ENCODE measurements around the gene AOC2. TPM values are rescaled to one million over a fixed set of nuclear protein-coding genes. Genes with fewer than 3 reads are reported as not detected.

The AOC2 gene
- total RNA-seq, 4 donors from 2014 or later: 0.55 to 6.0 (median 1.1) TPM

GRCh38 chr17:42814633-42815399, 29.6 kb upstream of the AOC2 start:
- no peaks in the 10 kb centered on the region for H3K4me1 ChIP-seq
- in situ Hi-C loops (cut with MboI; ENCODE audit: low pct_ligation_motif_present in 1 of 4, low pct_unique_long_range_greater_than_20kb in 1 of 4, low sequenced_read_pairs in 3 of 4) (no loop called here), intact Hi-C loops (cut with DNase I; ENCODE audit: low total_unique reads) (no loop called here)
- no peak overlapping the region for H3K27ac ChIP-seq
- WGBS, 2 donors (ENCODE audit: low coverage in 1 of 2): 73% methylated on average over 8 of the region's 8 CpGs
- no peak for TF ChIP-seq POLR2AphosphoS5 (IDR thresholded peaks at IDR 0.05)
- no peaks in the 10 kb centered on the region for H3K9me3 ChIP-seq
- DNase-seq: no peak
- H3K27me3 ChIP-seq: no peaks in the 10 kb centered on the region
- peaks cover 0 to 83% (median 36%) of the 10 kb centered on the region in 4 donors for H3K36me3 ChIP-seq
- H3K4me3 ChIP-seq: no peak overlapping the region

DNA sequence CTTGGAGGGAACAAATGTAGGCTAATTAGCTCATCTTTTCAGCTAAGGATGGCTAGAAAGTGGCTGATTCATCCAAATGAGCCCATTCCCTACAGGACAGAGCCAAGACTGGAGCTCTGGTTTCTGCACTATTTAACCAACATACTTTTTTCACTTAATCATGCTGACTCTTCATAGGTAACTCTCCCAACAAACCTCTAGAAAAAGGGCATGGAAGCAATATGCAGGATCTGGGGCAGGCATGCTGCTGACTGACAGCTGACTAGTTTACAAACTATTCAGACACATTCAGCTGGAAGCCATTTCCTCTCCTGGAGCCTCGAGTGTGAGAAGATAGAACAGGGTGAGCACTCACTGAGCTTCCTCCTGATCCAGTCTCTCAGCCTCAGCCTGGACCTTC, 26.5 kb upstream of the AOC2 start:
- peaks cover 2 to 12% (median 5%) of the 10 kb centered on the region in 4 donors for H3K4me1 ChIP-seq
- no peaks in the 10 kb centered on the region for H3K27me3 ChIP-seq
- intact Hi-C loops (cut with DNase I; ENCODE audit: low total_unique reads): no loop called here
- no peaks in the 10 kb centered on the region for H3K9me3 ChIP-seq
- H3K4me3 ChIP-seq: no peak overlapping the region
- WGBS, 2 donors (ENCODE audit: low coverage in 1 of 2): 50 to 82% methylated on average over 1 of the region's 1 CpG
- H3K36me3 ChIP-seq: peaks cover 0 to 64% (median 25%) of the 10 kb centered on the region in 4 donors
- no peak overlapping the region for H3K27ac ChIP-seq
- DNase-seq: no peak
- in situ Hi-C loops (cut with MboI; ENCODE audit: low pct_ligation_motif_present in 1 of 4, low pct_unique_long_range_greater_than_20kb in 1 of 4, low sequenced_read_pairs in 3 of 4): no loop called here
- TF ChIP-seq POLR2AphosphoS5 (IDR thresholded peaks at IDR 0.05) (no peak), EP300 (IDR thresholded peaks at IDR 0.05; ENCODE audit: low read depth) (no peak), POLR2A (IDR thresholded peaks at IDR 0.05) (no peak)
- TF ChIP-seq, protein P1, sequence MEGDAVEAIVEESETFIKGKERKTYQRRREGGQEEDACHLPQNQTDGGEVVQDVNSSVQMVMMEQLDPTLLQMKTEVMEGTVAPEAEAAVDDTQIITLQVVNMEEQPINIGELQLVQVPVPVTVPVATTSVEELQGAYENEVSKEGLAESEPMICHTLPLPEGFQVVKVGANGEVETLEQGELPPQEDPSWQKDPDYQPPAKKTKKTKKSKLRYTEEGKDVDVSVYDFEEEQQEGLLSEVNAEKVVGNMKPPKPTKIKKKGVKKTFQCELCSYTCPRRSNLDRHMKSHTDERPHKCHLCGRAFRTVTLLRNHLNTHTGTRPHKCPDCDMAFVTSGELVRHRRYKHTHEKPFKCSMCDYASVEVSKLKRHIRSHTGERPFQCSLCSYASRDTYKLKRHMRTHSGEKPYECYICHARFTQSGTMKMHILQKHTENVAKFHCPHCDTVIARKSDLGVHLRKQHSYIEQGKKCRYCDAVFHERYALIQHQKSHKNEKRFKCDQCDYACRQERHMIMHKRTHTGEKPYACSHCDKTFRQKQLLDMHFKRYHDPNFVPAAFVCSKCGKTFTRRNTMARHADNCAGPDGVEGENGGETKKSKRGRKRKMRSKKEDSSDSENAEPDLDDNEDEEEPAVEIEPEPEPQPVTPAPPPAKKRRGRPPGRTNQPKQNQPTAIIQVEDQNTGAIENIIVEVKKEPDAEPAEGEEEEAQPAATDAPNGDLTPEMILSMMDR (IDR thresholded peaks at IDR 0.05): no peak

- no peak overlapping the region for H3K4me3 ChIP-seq
- H3K36me3 ChIP-seq: peaks cover 0 to 60% (median 23%) of the 10 kb centered on the region in 4 donors
- H3K4me1 ChIP-seq: peaks cover 8 to 18% (median 10%) of the 10 kb centered on the region in 4 donors
- in situ Hi-C loops (cut with MboI; ENCODE audit: low pct_ligation_motif_present in 1 of 4, low pct_unique_long_range_greater_than_20kb in 1 of 4, low sequenced_read_pairs in 3 of 4): no loop called here
- DNase-seq: no peak
- intact Hi-C loops (cut with DNase I; ENCODE audit: low total_unique reads): no loop called here
- no peaks in the 10 kb centered on the region for H3K9me3 ChIP-seq
- TF ChIP-seq POLR2AphosphoS5 (IDR thresholded peaks at IDR 0.05): no peak
- H3K27me3 ChIP-seq: no peaks in the 10 kb centered on the region
- no peak overlapping the region for H3K27ac ChIP-seq
- WGBS, 2 donors (ENCODE audit: low coverage in 1 of 2): 85 to 100% methylated on average over 1 to 5 of the region's 5 CpGs
Observed at GRCh38 chr17:42818379-42818778, 26.0 kb upstream of the AOC2 start.

DNA sequence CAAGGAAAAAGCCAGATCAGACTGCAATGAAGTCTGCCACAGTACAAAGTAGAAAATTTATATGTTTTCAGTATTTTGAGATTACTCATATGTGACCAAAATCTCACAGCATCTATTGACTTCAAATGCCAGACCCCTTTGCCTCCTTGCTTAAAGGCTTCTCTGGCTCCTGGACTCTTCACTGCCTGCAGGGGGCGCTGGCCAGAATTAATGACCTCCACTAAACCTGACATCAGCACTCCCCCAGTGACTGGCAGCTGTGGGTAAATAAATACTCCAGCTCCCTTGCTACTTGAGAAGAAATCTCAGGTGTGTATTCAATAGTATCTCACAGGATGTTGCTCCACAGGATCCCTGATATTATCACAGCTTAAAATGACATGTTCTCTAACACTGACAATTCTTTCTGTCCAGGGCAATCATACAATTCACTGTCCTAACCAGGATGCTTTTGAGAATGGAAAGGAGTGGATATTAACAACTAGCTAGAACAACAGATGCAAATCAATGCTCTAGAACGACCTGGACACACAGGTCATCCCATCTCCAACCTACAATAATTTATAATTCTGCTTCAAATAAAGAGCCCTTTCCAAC, 24.3 kb upstream of the AOC2 start:
- Histone ChIP-seq H3K4me1 (peaks cover 9 to 21% (median 12%) of the 10 kb centered on the region in 4 donors), H3K27me3 (no peaks in the 10 kb centered on the region), H3K36me3 (peaks cover 0 to 46% (median 22%) of the 10 kb centered on the region in 4 donors), H3K27ac (no peak overlapping the region), H3K9me3 (no peaks in the 10 kb centered on the region), H3K4me3 (no peak overlapping the region)
- in situ Hi-C loops (cut with MboI; ENCODE audit: low pct_ligation_motif_present in 1 of 4, low pct_unique_long_range_greater_than_20kb in 1 of 4, low sequenced_read_pairs in 3 of 4): no loop called here
- WGBS, 2 donors (ENCODE audit: low coverage in 1 of 2): 24 to 40% methylated on average over 2 of the region's 2 CpGs
- intact Hi-C loops (cut with DNase I; ENCODE audit: low total_unique reads): no loop called here
- TF ChIP-seq, protein P1 (IDR thresholded peaks at IDR 0.05): peak; percentile 55 to 67 (median 64)
- TF ChIP-seq POLR2AphosphoS5 (IDR thresholded peaks at IDR 0.05): no peak
- TF ChIP-seq POLR2A (IDR thresholded peaks at IDR 0.05): no peak
- DNase-seq: peak; percentile 66

GRCh38 chr17:42821176-42821575, 23.2 kb upstream of the AOC2 start:
- DNase-seq: no peak
- H3K36me3 ChIP-seq: peaks cover 0 to 38% (median 17%) of the 10 kb centered on the region in 4 donors
- H3K27ac ChIP-seq: no peak overlapping the region
- in situ Hi-C loops (cut with MboI; ENCODE audit: low pct_ligation_motif_present in 1 of 4, low pct_unique_long_range_greater_than_20kb in 1 of 4, low sequenced_read_pairs in 3 of 4) (no loop called here), intact Hi-C loops (cut with DNase I; ENCODE audit: low total_unique reads) (no loop called here)
- H3K4me3 ChIP-seq: no peak overlapping the region
- H3K27me3 ChIP-seq: no peaks in the 10 kb centered on the region
- 89 to 92% methylated on average over 7 of the region's 7 CpGs for WGBS, 2 donors (ENCODE audit: low coverage in 1 of 2)
- no peaks in the 10 kb centered on the region for H3K9me3 ChIP-seq
- peaks cover 9 to 21% (median 12%) of the 10 kb centered on the region in 4 donors for H3K4me1 ChIP-seq
- TF ChIP-seq, protein P1 (IDR thresholded peaks at IDR 0.05): no peak
- no peak for TF ChIP-seq POLR2A (IDR thresholded peaks at IDR 0.05)
- no peak for TF ChIP-seq POLR2AphosphoS5 (IDR thresholded peaks at IDR 0.05)
- no peak for TF ChIP-seq EP300 (IDR thresholded peaks at IDR 0.05; ENCODE audit: low read depth)
